Ovary (tissue), 9 donors: ENCODE results near the gene INPP5D. TPM values are rescaled to one million over a fixed set of nuclear protein-coding genes. Genes with fewer than 3 reads are reported as not detected.

Experiments used
- DNase-seq, 5 donors: peaks; one replicate each; pipeline ENCODE4 v3.0.0-alpha.2; 2019 to 2020
- H3K27ac ChIP-seq, 2 donors: fragments of 200-600 bp; one replicate each; pipeline versions ENCODE4 v1.5.1 to v1.8.0; 2019 to 2022
- H3K27me3 ChIP-seq: fragments of 200-600 bp; one replicate; pipeline ENCODE4 v1.8.0; 2022
- H3K36me3 ChIP-seq: fragments of 200-600 bp; sonication (generic); one replicate; pipeline ENCODE4 v1.5.1; 2019
- H3K4me1 ChIP-seq: one replicate; pipeline ENCODE4 v1.8.1; 2013; ENCODE audit warnings: mild to moderate bottlenecking, moderate library complexity; ENCODE audit not compliant: insufficient read depth
- H3K4me3 ChIP-seq: fragments of 200-600 bp; sonication (generic); one replicate; pipeline ENCODE4 v1.5.1; 2017
- H3K9me3 ChIP-seq, 2 donors: fragments of 200-600 bp in 1 of 2; sonication (generic) in 1 of 2; one replicate each; pipeline versions ENCODE4 v1.5.1 to v1.8.1; 2013 to 2019; ENCODE audit warnings: mild to moderate bottlenecking in 1 of 2, moderate library complexity in 1 of 2
- CTCF ChIP-seq, 3 donors: fragments of 450-650 bp in 2 of 3; fragments of 200-600 bp in 1 of 3; IDR thresholded peaks; one replicate each; pipeline versions ENCODE4 v1.5.1 to v1.8.0; 2016 to 2022; ENCODE audit warnings: antibody characterized with exemption in 3 of 3, mild to moderate bottlenecking in 1 of 3
- EP300 ChIP-seq: sonication (generic); formaldehyde crosslinking; IDR thresholded peaks from one replicate; pipeline ENCODE4 v1.6.1; 2017; ENCODE audit warnings: antibody characterized with exemption
- POLR2A ChIP-seq: fragments of 450-650 bp; IDR thresholded peaks from one replicate; pipeline ENCODE4 v1.6.1; 2017; ENCODE audit warnings: antibody characterized with exemption, mild to moderate bottlenecking, moderate library complexity
- WGBS, 3 donors: extraction: QIAGEN DNeasy Blood & Tissue Kit in 1 of 3; methylation state at CpG; one replicate each; pipeline versions ENCODE4 v1.1.5 to v1.1.7; 2013 to 2017; 5-methylcytosine and 5-hydroxymethylcytosine counted together
- intact Hi-C, 4 donors: fragments of 100-400 bp; cut with DNase I; formaldehyde crosslinking; loops; one replicate each; pipeline versions ENCODE4 v1.11.0 to v1.15.1; 2022 to 2023
- polyA plus RNA-seq, 2 donors: library from polyadenylated mRNA; stranded (reverse); fragments of 200-250 nt in 1 of 2; fragments of 350-450 nt in 1 of 2; fragmentation: Illumina TruSeq in 1 of 2; extraction: RNeasy Lipid Tissue Mini Kit (QIAGEN cat#74804) in 1 of 2; gene quantifications; one replicate each; pipeline ENCODE4 v1.2.3, GENCODE V29; 2013 to 2014
- total RNA-seq, 7 donors: library from RNA; depleted of rRNA in 2 of 7; stranded (reverse); fragments of >200 nt in 2 of 7; fragmentation: NEBNext Ultra II Directional in 3 of 7; extraction: Animal tissue kit (Norgen Biotek cat#: 25700) in 3 of 7; gene quantifications; one replicate each; pipeline versions ENCODE4 v1.1.0 to v1.2.4, GENCODE V29; 2016 to 2023
- donor health status: DM: no; HTN: no; CAD: no; lungs with moderate emphysema.
- donor health status: DM: no; HTN: no; CAD: no.
- donor health status: Bipolar disorder and iron deficiency.
- donor health status: DM: yes; HTN: yes; CAD: no.
- donor health status: DM: no; HTN: no; CAD: no.
- donor health status: DM: yes; HTN: yes; CAD: no.

Gene INPP5D
- total and polyA plus RNA-seq, 9 donors = 4.1 to 14.4 (median 7.7) TPM

- TF ChIP-seq CTCF (IDR thresholded peaks at IDR 0.05) = no peak
Measured at GRCh38 chr2:233034091-233034882, 25.9 kb upstream of the INPP5D start.

GRCh38 chr2:233035426-233036161 is 24.5 kb upstream of the INPP5D start:
- Histone ChIP-seq H3K27me3 (no peaks in the 10 kb centered on the region), H3K36me3 (no peaks in the 10 kb centered on the region), H3K4me1 (no peaks in the 10 kb centered on the region), H3K4me3 (no peak overlapping the region), H3K9me3 (no peaks in the 10 kb centered on the region), H3K27ac (no peak overlapping the region)
- no peak for DNase-seq
- intact Hi-C loops = no loop called here
- no peak for TF ChIP-seq POLR2A
- TF ChIP-seq EP300 = no peak
- no peak for TF ChIP-seq CTCF (IDR thresholded peaks at IDR 0.05)
- WGBS, 3 donors = 94 to 96% (median 95%) methylated on average over 23 of the region's 23 CpGs

More at GRCh38 chr2:233034091-233034882, 25.9 kb upstream of the INPP5D start:
- Histone ChIP-seq H3K9me3 (no peaks in the 10 kb centered on the region), H3K36me3 (no peaks in the 10 kb centered on the region), H3K4me1 (no peaks in the 10 kb centered on the region), H3K4me3 (no peak overlapping the region), H3K27me3 (no peaks in the 10 kb centered on the region), H3K27ac (no peak overlapping the region)
- intact Hi-C loops = no loop called here
- 93 to 95% (median 94%) methylated on average over 35 to 37 of the region's 37 CpGs for WGBS, 3 donors
- no peak for DNase-seq

DNA sequence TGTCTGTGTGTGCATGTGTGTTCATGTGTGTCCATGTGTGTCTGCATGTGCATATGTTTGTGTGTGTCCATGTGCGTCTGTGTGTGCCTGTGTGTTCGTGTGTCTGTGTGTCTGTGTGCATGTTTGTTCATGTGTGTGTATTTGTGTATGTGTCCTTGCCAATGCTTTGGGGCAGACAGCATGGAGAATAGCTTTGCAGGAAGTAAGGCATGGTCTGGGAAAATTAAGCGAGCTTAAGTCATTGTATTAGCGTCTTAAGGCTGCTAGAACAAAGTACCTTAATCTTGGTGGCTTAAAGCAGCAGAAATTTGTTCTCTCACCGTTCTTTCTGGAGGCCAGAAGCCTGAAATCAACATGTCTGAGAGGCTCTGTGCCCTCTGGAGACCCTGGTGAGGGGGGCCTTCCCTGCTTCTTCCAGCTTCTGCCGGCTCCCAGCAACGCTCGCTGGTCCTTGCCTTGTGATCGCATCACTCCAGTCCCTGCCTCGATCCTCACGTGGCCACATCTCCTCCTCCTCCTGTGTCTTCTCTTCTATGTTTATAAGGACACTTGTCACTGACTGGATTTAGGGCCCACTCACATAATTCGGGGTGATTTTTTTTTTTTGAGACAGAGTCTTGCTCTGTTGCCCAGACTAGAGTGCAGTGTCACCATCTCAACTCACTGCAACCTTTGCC is 23.8 kb upstream of the INPP5D start:
- intact Hi-C loops = no loop called here
- 88 to 91% (median 90%) methylated on average over 12 of the region's 12 CpGs for WGBS, 3 donors
- TF ChIP-seq CTCF (IDR thresholded peaks at IDR 0.05) = no peak
- TF ChIP-seq POLR2A = no peak
- no peak for TF ChIP-seq EP300
- Histone ChIP-seq H3K27me3 (no peaks in the 10 kb centered on the region), H3K27ac (no peak overlapping the region), H3K36me3 (no peaks in the 10 kb centered on the region), H3K9me3 (no peaks in the 10 kb centered on the region), H3K4me3 (no peak overlapping the region), H3K4me1 (no peaks in the 10 kb centered on the region)
- DNase-seq = no peak

- Histone ChIP-seq H3K27ac (no peak overlapping the region), H3K4me3 (no peak overlapping the region), H3K4me1 (no peaks in the 10 kb centered on the region), H3K36me3 (no peaks in the 10 kb centered on the region), H3K9me3 (no peaks in the 10 kb centered on the region), H3K27me3 (no peaks in the 10 kb centered on the region)
- WGBS, 3 donors = 13 to 50% (median 15%) methylated on average over 2 of the region's 2 CpGs
- DNase-seq = no peak
- TF ChIP-seq POLR2A (no peak), CTCF (IDR thresholded peaks at IDR 0.05) (no peak), EP300 (no peak)
- intact Hi-C loops = no loop called here
Measured at GRCh38 chr2:233037078-233037477, 23.1 kb upstream of the INPP5D start.
